HG03103 (cell line): ENCODE results near the gene GNAL.
A peak's percentile ranks its signal among the peaks of the same experiment; 100 is the strongest.
"Not testable (repeated sequence)": the region's sequence is repeated elsewhere in the genome, so short reads cannot be mapped to it uniquely, and the experiment has no call there.

ENCODE experiments used
- ATAC-seq: cut with Tn5 transposase; IDR thresholded peaks from one replicate; pipeline ENCODE4 v1.9.1; 2021; ENCODE audit warnings: low read depth; ENCODE audit not compliant: unreplicated experiment

The GNAL gene

DNA sequence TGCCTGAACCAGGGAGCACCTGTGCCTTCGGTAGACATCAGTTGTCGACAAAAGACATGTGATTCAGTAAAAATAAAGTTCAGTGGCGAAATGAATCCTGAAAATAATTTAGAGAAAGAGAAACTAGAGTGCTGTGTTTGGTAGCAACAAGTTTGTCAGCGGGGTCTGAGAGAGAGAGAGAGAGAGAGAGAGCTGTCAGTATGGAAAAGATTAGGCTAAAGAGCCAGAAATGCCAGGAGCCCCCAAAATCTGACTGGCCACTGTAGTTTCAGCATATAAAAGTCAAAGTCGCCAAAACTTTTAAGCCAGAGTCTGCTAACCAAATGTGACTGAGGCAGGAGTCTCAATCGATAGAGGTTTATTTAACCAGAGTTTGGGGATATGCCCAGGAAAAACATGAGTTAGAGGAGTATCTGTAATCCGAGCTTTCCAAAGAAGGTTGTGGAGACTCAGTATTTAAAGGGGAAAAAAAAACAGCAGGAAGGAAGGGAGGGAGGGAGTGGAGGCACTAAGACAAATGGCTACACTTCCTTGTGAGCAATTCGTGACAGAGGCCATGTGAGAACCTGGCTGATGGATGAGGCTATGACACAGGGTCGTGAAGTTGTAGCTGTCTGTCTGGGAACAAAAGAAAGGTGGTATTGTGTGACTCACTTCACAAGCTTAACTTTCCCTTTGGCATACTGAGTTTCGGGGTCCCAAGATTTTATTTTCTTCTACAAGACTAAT lies 20.5 kb upstream of the GNAL start:
- ATAC-seq = no peak

DNA sequence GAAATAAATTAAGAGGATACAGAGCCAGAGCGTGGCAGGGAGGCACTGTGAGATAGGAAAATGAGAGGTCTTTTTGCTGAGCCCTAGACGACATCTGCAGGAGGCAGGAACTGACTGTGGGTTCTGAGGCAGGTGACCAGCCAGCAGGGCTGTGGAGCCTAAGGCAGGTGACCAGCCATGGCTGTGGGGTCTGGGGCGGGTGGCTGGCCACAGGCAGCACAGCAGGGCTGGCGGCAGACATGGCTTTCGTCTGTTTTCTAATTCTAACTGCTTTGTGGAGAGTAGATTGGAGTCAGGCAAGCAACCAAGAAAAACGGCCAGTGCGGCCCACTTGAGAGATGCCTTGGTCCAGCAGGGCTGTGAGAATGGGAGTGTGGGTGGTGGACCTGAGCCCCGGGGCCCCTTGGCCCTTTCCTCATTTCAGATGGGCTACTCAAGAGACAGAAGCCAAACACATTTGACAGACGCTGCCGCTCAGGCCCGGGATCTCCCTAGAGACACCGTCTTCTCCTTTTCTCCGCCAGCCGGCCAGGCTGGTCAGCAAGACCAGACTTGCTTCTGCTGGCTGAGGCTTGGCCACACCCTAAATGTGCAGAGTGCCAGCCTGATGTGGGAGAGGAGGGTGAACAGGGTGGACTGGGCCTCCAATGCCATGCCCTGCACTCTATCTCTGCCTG lies 19.7 kb upstream of the GNAL start:
- no peak for ATAC-seq

- ATAC-seq = no peak
Observed at GRCh38 chr18:11669948-11670275, 19.2 kb upstream of the GNAL start.

DNA sequence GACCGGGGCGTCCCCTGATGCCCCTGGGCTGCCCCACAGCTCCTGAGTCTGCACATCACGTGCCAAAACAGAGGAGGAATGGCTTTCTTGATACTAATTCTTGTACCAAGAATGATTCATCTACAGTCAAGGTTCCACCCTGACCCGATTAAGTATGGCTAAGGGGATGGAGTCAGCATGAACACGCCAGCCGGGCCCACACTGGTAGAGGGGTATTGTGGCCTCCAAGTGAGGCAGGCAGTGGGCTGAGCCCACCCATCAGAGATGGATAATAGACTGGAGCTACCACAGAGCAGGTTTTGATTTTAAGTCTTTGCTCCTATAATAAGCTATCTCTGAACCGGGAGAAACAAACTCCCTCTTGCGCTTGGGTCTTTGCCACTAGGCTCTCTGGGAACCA lies 17.9 kb upstream of the GNAL start:
- ATAC-seq = no peak

GRCh38 chr18:11672198-11672597 lies 16.9 kb upstream of the GNAL start:
- no peak for ATAC-seq

- no peak for ATAC-seq
Observed at GRCh38 chr18:11672846-11673454, 16.1 kb upstream of the GNAL start.

DNA sequence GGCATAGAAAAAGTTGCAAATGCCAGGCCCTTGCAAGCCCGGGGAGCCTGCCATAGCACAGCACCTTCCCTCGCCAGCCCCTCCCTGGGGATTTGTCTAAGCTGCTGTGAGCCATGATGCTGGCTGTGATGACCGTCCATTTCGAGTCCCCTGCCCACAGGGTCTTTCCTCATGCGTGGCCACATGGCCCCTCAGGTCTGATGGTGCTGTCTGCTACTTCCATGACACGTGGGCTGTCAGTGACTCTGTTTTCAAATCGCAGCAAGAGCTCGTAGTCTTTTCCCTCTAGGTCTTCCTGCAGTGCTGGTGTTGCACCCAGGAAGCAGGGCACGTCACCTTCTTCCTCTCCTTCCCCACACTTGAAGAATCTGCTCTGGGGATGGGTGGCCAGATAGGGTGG lies 15.5 kb upstream of the GNAL start:
- ATAC-seq = no peak

DNA sequence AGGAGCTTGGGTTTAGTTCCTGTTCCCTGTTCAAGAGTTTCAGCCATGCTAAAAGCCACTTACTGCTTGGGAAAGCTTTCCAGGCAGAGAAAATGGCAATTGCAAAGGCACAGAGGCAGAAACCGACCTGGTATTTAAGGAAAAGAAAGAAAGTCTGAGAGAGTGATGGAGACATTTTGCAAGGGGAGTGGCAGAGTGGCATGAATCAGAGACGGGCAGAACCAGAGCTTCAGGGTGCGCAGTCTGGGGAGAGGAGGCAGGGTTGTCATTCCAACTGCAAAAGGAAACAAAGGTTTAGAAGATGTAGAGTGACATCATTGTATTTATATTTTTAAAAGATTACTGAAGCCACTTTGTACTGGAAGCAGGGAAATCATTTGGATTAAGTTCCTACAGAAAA lies 14.9 kb upstream of the GNAL start:
- no peak for ATAC-seq

- no peak for ATAC-seq
Observed at GRCh38 chr18:11676386-11676785, 12.7 kb upstream of the GNAL start.

GRCh38 chr18:11676867-11677266 lies 12.2 kb upstream of the GNAL start:
- no peak for ATAC-seq

DNA sequence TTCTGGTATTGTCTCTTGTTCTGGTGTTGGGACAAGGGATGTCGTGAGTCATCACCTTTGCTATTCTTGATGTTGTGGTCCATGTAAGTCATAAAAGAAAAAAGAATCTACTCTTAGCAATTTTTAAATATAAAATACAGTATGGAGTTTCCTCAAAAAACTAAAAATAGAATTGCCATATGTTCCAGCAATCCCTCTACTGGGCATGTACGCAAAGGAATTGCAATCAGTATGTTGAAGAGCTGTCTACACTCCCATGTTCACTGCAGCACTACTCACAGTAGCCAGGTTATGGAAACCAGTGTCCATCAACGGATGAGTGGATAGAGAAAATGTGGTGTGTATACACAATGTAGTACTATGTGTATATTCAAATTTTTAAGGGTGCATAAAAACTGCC lies 10.9 kb upstream of the GNAL start:
- no peak for ATAC-seq

DNA sequence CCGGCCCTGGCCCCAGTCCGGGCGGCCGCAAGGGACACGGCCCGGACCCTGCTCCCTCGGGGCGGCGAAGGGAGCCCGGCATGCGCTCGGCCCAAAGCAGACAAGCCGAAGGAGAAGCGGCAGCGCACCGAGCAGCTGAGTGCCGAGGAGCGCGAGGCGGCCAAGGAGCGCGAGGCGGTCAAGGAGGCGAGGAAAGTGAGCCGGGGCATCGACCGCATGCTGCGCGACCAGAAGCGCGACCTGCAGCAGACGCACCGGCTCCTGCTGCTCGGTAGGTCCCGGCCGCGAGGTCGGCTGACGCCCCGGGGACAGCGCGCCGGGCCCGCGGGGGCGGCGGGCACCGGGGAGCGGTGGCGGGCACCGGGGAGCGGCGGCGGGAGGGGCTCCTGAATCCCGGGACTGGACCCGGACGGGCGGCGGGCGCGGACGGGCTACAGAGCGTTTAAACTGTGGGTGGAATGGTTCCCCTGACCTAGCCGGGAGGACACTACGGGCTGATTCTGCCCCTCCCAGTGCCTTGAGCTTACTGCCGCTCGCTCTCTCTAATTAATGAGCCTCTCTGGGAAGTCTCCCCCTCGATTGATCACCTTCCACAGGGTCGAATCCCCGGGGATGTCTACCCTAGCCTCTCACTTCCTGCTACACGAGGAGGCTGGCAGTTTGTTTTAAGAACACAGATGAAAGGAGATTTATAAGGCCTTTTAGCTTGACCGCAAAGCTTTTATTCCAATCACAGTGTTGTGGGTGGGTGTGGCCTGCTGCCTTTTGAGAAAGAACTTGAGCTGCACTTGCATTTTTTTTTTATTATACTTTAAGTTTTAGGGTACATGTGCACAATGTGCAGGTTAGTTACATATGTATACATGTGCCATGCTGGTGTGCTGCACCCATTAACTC lies 853 bp downstream of the GNAL start:
- peak; percentile 41 for ATAC-seq

GRCh38 chr18:11690660-11691059 lies 1.6 kb downstream of the GNAL start:
- ATAC-seq = not testable (repeated sequence)

GRCh38 chr18:11695736-11696135 lies 6.7 kb downstream of the GNAL start:
- ATAC-seq = no peak

- no peak for ATAC-seq
Observed at GRCh38 chr18:11696451-11696850, 7.4 kb downstream of the GNAL start.

GRCh38 chr18:11700876-11701275 lies 11.8 kb downstream of the GNAL start:
- no peak for ATAC-seq

- ATAC-seq = no peak
Observed at GRCh38 chr18:11710578-11710977, 21.5 kb downstream of the GNAL start.

DNA sequence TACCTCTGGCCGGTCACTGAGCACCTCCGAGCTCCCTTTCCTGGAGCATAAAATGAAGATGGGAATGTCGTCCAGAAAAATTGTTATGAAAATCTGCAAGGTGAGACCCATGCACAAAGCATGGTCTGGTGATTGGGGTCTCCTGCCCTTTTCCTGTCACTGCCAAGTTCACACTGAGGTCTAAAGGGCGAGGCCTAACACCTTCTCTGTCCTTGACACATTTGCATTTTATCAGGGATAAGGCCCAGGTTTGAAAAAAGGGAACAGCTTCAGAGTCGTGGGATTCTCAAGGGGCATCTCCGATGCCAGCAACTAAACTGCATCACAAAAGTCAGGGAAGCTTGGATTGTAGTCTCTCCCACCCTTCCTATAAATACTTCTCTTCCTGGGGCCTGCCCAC lies 24.7 kb downstream of the GNAL start:
- ATAC-seq = no peak

DNA sequence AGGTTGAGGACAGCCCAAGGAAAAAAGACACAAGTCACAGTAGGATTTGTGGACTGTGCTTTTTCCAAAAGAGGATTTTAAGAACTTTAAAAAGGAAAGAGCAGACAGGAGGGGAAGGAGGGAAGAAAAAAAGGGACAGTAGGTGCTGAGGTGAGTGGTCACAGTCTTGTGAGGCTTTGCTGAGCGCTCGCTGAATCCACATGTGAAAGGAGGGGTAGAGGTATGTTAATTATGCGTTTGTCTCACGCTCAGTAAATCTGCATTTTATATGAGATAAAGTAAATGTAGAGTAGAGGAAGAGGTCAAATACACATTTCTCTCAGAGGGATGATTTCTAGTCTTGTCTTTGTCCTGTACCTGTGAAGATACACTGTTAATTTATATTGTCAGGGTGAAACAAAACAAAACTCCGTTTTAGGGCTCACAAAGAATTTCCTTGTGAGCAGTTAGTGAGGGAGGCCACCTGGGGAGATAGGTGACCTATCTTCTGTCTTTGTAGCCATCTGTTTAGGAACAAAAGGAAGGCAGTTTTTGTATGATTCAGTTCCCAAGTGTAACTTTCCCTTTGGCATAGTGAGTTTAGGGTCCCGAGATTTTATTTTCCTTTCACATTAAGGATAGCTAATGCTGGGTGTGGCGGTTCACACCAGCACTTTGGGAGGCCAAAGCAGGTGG lies 25.3 kb downstream of the GNAL start:
- no peak for ATAC-seq

- ATAC-seq = not testable (repeated sequence)
Observed at GRCh38 chr18:11716767-11717315, 27.8 kb downstream of the GNAL start.
